Esophagus muscularis mucosa (tissue), 4 donors: ENCODE measurements around the gene ASXL3. TPM values are rescaled to one million over a fixed set of nuclear protein-coding genes. Genes with fewer than 3 reads are reported as not detected.

Source experiments
- DNase-seq: peaks from one replicate; pipeline ENCODE4 v3.0.0-alpha.2; 2017; ENCODE audit errors: extremely low spot score
- H3K27ac ChIP-seq, 4 donors: fragments of 200-600 bp; sonication (generic); replicated peaks in 1 of 4; 1 replicate in 3 of 4; 2 replicates in 1 of 4; pipeline ENCODE4 v1.5.1; 2016 to 2019; ENCODE audit warnings: mild to moderate bottlenecking in 1 of 4
- H3K27me3 ChIP-seq, 4 donors: fragments of 200-600 bp; sonication (generic); one replicate each; pipeline versions ENCODE4 v1.5.1 to v1.6.0; 2016 to 2019
- H3K36me3 ChIP-seq, 4 donors: fragments of 200-600 bp; sonication (generic); one replicate each; pipeline ENCODE4 v1.5.1; 2016 to 2019
- H3K4me1 ChIP-seq, 4 donors: fragments of 200-600 bp; sonication (generic); one replicate each; pipeline ENCODE4 v1.5.1; 2016 to 2019
- H3K4me3 ChIP-seq, 4 donors: fragments of 200-600 bp; sonication (generic); 1 replicate in 2 of 4; 2 replicates in 2 of 4; pipeline ENCODE4 v1.5.1; 2016 to 2019; ENCODE audit warnings: mild to moderate bottlenecking in 4 of 4, moderate library complexity in 1 of 4
- H3K9me3 ChIP-seq, 4 donors: fragments of 200-600 bp; sonication (generic); 1 replicate in 3 of 4; 2 replicates in 1 of 4; pipeline ENCODE4 v1.5.1; 2016 to 2019
- EP300 ChIP-seq: sonication (generic); formaldehyde crosslinking; IDR thresholded peaks from one replicate; pipeline ENCODE4 v1.6.1; 2017; ENCODE audit warnings: antibody characterized with exemption
- POLR2A ChIP-seq: fragments of 450-650 bp; IDR thresholded peaks from one replicate; pipeline ENCODE4 v1.6.1; 2017; ENCODE audit warnings: antibody characterized with exemption, moderate library complexity, mild to moderate bottlenecking, low read depth
- POLR2AphosphoS5 ChIP-seq, 2 donors: sonication (generic); formaldehyde crosslinking; IDR thresholded peaks; one replicate each; pipeline ENCODE4 v1.6.1; 2017; ENCODE audit warnings: antibody characterized with exemption in 2 of 2
- intact Hi-C: fragments of 100-400 bp; cut with DNase I; formaldehyde crosslinking; loops from one replicate; pipeline ENCODE4 v1.15.1; 2023
- total RNA-seq, 4 donors: library from RNA; depleted of rRNA; stranded (reverse); fragments of >200 nt; gene quantifications; one replicate each; pipeline versions ENCODE4 v1.1.0 to v1.2.1, GENCODE V29; 2016
- TF ChIP-seq, protein P1 (sequence below), 3 experiments: fragments of 200-600 bp in 2 of 3; fragments of 450-650 bp in 1 of 3; sonication (generic) in 2 of 3; IDR thresholded peaks; one replicate each; pipeline ENCODE4 v1.5.1; 2017 to 2019; ENCODE audit warnings: antibody characterized with exemption in 3 of 3, mild to moderate bottlenecking in 2 of 3, moderate library complexity in 1 of 3

ASXL3 gene
- total RNA-seq, 4 donors from 2014 or later: 0.66 to 2.1 (median 1.1) TPM

DNA sequence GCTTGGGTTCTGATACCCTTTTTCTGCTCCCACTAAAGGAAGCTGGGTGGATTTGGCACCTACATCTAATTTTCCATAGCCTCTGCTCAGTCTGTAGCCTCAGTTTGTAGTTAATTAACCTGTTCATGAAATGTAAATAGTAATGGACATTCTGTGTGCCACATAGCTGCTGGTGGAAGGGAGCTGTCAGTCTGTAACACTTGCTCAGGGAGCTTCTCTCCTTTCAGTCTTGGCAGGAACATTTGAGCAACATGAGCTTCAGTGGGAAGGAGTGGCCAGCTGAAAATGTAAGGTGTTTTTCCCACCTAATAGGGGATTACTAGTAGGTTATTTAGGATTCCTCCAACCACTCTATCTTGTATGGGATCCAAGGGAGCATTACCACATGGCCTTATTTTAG is 203.4 kb downstream of the ASXL3 start:
- Histone ChIP-seq H3K36me3 (no peaks in the 10 kb centered on the region), H3K4me3 (no peak overlapping the region), H3K9me3 (no peaks in the 10 kb centered on the region), H3K4me1 (no peaks in the 10 kb centered on the region), H3K27me3 (no peaks in the 10 kb centered on the region), H3K27ac (no peak overlapping the region)
- intact Hi-C loops: no loop called here
- no peak for TF ChIP-seq POLR2AphosphoS5 (IDR thresholded peaks at IDR 0.05)
- TF ChIP-seq POLR2A: no peak
- TF ChIP-seq, protein P1, sequence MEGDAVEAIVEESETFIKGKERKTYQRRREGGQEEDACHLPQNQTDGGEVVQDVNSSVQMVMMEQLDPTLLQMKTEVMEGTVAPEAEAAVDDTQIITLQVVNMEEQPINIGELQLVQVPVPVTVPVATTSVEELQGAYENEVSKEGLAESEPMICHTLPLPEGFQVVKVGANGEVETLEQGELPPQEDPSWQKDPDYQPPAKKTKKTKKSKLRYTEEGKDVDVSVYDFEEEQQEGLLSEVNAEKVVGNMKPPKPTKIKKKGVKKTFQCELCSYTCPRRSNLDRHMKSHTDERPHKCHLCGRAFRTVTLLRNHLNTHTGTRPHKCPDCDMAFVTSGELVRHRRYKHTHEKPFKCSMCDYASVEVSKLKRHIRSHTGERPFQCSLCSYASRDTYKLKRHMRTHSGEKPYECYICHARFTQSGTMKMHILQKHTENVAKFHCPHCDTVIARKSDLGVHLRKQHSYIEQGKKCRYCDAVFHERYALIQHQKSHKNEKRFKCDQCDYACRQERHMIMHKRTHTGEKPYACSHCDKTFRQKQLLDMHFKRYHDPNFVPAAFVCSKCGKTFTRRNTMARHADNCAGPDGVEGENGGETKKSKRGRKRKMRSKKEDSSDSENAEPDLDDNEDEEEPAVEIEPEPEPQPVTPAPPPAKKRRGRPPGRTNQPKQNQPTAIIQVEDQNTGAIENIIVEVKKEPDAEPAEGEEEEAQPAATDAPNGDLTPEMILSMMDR (IDR thresholded peaks at IDR 0.05): no peak
- TF ChIP-seq EP300: no peak
- no peak for DNase-seq

Other genes starting within 250 kb of the ASXL3 start
- gene CCDC178, start 137.5 kb upstream of the ASXL3 start, total RNA-seq: 1 to 10 TPM in 3 of 4 donors, not detected in 1; 1.2 to 2.2 (median 1.7) TPM